Pulmonary artery endothelial cell (primary cell): ENCODE results near the gene ERP29. TPM values are rescaled to one million over a fixed set of nuclear protein-coding genes. Genes with fewer than 3 reads are reported as not detected.
"Not testable (repeated sequence)": the region's sequence is repeated elsewhere in the genome, so short reads cannot be mapped to it uniquely, and the experiment has no call there.

Source experiments
- DNase-seq: peaks from one replicate; pipeline ENCODE4 v3.0.0-alpha.2; 2011; ENCODE audit warnings: low read depth, low spot score
- total RNA-seq: library from RNA; depleted of rRNA; stranded (reverse); fragments of >200 nt; gene quantifications from 2 replicates; pipeline ENCODE4 v1.2.3, GENCODE V29; 2014

Gene ERP29
- total RNA-seq = 69.3 and 78.9 TPM in 2 replicates

GRCh38 chr12:112012775-112013600 lies at the start of gene ERP29, which contains the start of gene TMEM116:
TSS of gene ERP29 (plus strand) at chr12:112013426. CDS start at chr12:112013466, 40 bp downstream.
TSS of gene TMEM116 (minus strand) at chr12:112013165. CDS start at chr12:112005270, 7,895 bp downstream.
- peak; percentile 93 for DNase-seq

GRCh38 chr12:111964935-111965334 lies 48.3 kb upstream of the ERP29 start:
- DNase-seq = no peak

- DNase-seq = no peak
Measured at GRCh38 chr12:111971800-111972199, 41.4 kb upstream of the ERP29 start.

GRCh38 chr12:111975161-111975931 lies 37.9 kb upstream of the ERP29 start:
- DNase-seq = no peak

GRCh38 chr12:111976291-111976690 lies 36.9 kb upstream of the ERP29 start:
- DNase-seq = no peak

- DNase-seq = no peak
Measured at GRCh38 chr12:111976860-111977259, 36.4 kb upstream of the ERP29 start.

GRCh38 chr12:111978545-111978944 lies 34.7 kb upstream of the ERP29 start:
- DNase-seq = no peak

GRCh38 chr12:111980598-111980997 lies 32.6 kb upstream of the ERP29 start:
- no peak for DNase-seq

- no peak for DNase-seq
Measured at GRCh38 chr12:111981987-111982386, 31.2 kb upstream of the ERP29 start.

- no peak for DNase-seq
Measured at GRCh38 chr12:111984820-111985219, 28.4 kb upstream of the ERP29 start.

GRCh38 chr12:111991535-111991934 lies 21.7 kb upstream of the ERP29 start:
- no peak for DNase-seq

- DNase-seq = no peak
Measured at GRCh38 chr12:111991946-111992345, 21.3 kb upstream of the ERP29 start.

- no peak for DNase-seq
Measured at GRCh38 chr12:111992464-111992863, 20.8 kb upstream of the ERP29 start.

- no peak for DNase-seq
Measured at GRCh38 chr12:111993292-111994150, 19.7 kb upstream of the ERP29 start.

GRCh38 chr12:111994211-111995111 lies 18.8 kb upstream of the ERP29 start:
- DNase-seq = not testable (repeated sequence)

GRCh38 chr12:111995782-111996480 lies 17.3 kb upstream of the ERP29 start:
- no peak for DNase-seq

GRCh38 chr12:111997300-111997699 lies 15.9 kb upstream of the ERP29 start:
- DNase-seq = no peak

- DNase-seq = no peak
Measured at GRCh38 chr12:111998015-111998414, 15.2 kb upstream of the ERP29 start.

GRCh38 chr12:111999129-111999528 lies 14.1 kb upstream of the ERP29 start:
- not testable (repeated sequence) for DNase-seq

GRCh38 chr12:112000820-112001219 lies 12.4 kb upstream of the ERP29 start:
- no peak for DNase-seq
